OCI-LY7 (cell line): ENCODE measurements around the gene ADAMTS2.

Experiments used
- CTCF ChIP-seq: fragments of 200-600 bp; sonication (generic); conservative IDR thresholded peaks from 2 replicates; pipeline ENCODE4 v1.5.1; 2014; ENCODE audit warnings: mild to moderate bottlenecking, antibody characterized with exemption, low read length, moderate library complexity, mixed read lengths
- EZH2phosphoT487 ChIP-seq: fragments of 200-600 bp; sonication (generic); IDR thresholded peaks from 2 replicates; pipeline ENCODE4 v1.6.1; 2018; ENCODE audit warnings: low read depth, borderline replicate concordance, mild to moderate bottlenecking, mixed run types, antibody characterized with exemption, low read length, moderate library complexity, mixed read lengths

GRCh38 chr5:179201986-179202385 is 143.3 kb downstream of the ADAMTS2 start:
- no peak for TF ChIP-seq CTCF
- TF ChIP-seq EZH2phosphoT487, result no peak
